Measurements from ENCODE around the gene LRRN1. TPM values are rescaled to one million over a fixed set of nuclear protein-coding genes. Genes with fewer than 3 reads are reported as not detected.

The LRRN1 gene
- polyA plus RNA-seq, 3 donors: 0.08 TPM; not detected in 2

GRCh38 chr3:3771094-3771493 is 28.1 kb upstream of the LRRN1 start:
- DNase-seq: no peak
- Mint-ChIP-seq H3K9me3 (peaks cover 6 to 16% (median 12%) of the 10 kb centered on the region in 7 donors), H3K36me3 (no peaks in the 10 kb centered on the region), H3K4me1 (peaks cover 2% of the 10 kb centered on the region), H3K27me3 (ENCODE audit: low read depth in 3 of 3) (peaks cover 0 to 4% (median 3%) of the 10 kb centered on the region in 3 donors), H3K27ac (no peak overlapping the region), H3K4me3 (no peak overlapping the region)
- Histone ChIP-seq H3K79me2 (ENCODE audit: insufficient read depth, low read length) (no peaks in the 10 kb centered on the region), H3K36me3 (replicated peaks in 1 of 2; ENCODE audit: control insufficient read depth in 1 of 2, insufficient read depth in 2 of 2, low read length in 2 of 2) (no peaks in the 10 kb centered on the region), H4K20me1 (ENCODE audit: insufficient read depth, low read length) (no peaks in the 10 kb centered on the region), H3K27me3 (ENCODE audit: control insufficient read depth in 2 of 2, insufficient read depth in 2 of 2, low read length in 2 of 2) (no peaks in the 10 kb centered on the region), H3K4me1 (ENCODE audit: control insufficient read depth in 1 of 2, insufficient read depth in 2 of 2, low read length in 2 of 2) (no peaks in the 10 kb centered on the region), H3K4me3 (replicated peaks in 1 of 3; ENCODE audit: low read depth in 2 of 3, low read length in 3 of 3) (no peak overlapping the region), H2AFZ (ENCODE audit: insufficient read depth, low read depth, low read length, poor library complexity, severe bottlenecking) (no peak overlapping the region), H3K27ac (ENCODE audit: low read depth in 1 of 2, low read length in 2 of 2) (no peak overlapping the region), H3K9me3 (replicated peaks in 1 of 2; ENCODE audit: control insufficient read depth in 1 of 2, insufficient read depth in 1 of 2, low read length in 2 of 2) (peaks cover 4 to 9% of the 10 kb centered on the region in 2 donors), H3K4me2 (replicated peaks; ENCODE audit: extremely low read depth, low read length, poor library complexity, severe bottlenecking) (no peak overlapping the region), H3K9ac (ENCODE audit: insufficient read depth, low read length, poor library complexity, severe bottlenecking) (no peak overlapping the region)
- intact Hi-C loops (cut with micrococcal nuclease): no loop called here
- WGBS (ENCODE audit: insufficient coverage): no CpG with 5 or more reads among the region's 3 CpGs
- TF ChIP-seq CTCF (IDR thresholded peaks at IDR 0.05): no peak

GRCh38 chr3:3771567-3771966 is 27.7 kb upstream of the LRRN1 start:
- WGBS (ENCODE audit: insufficient coverage): no CpG with 5 or more reads among the region's 1 CpG
- Histone ChIP-seq H3K27me3 (ENCODE audit: control insufficient read depth in 2 of 2, insufficient read depth in 2 of 2, low read length in 2 of 2) (no peaks in the 10 kb centered on the region), H4K20me1 (ENCODE audit: insufficient read depth, low read length) (no peaks in the 10 kb centered on the region), H3K9ac (ENCODE audit: insufficient read depth, low read length, poor library complexity, severe bottlenecking) (no peak overlapping the region), H3K9me3 (replicated peaks in 1 of 2; ENCODE audit: control insufficient read depth in 1 of 2, insufficient read depth in 1 of 2, low read length in 2 of 2) (peaks cover 4 to 14% of the 10 kb centered on the region in 2 donors), H3K4me1 (ENCODE audit: control insufficient read depth in 1 of 2, insufficient read depth in 2 of 2, low read length in 2 of 2) (no peaks in the 10 kb centered on the region), H3K79me2 (ENCODE audit: insufficient read depth, low read length) (no peaks in the 10 kb centered on the region), H3K36me3 (replicated peaks in 1 of 2; ENCODE audit: control insufficient read depth in 1 of 2, insufficient read depth in 2 of 2, low read length in 2 of 2) (no peaks in the 10 kb centered on the region), H3K4me2 (replicated peaks; ENCODE audit: extremely low read depth, low read length, poor library complexity, severe bottlenecking) (no peak overlapping the region), H2AFZ (ENCODE audit: insufficient read depth, low read depth, low read length, poor library complexity, severe bottlenecking) (no peak overlapping the region), H3K27ac (ENCODE audit: low read depth in 1 of 2, low read length in 2 of 2) (no peak overlapping the region), H3K4me3 (replicated peaks in 1 of 3; ENCODE audit: low read depth in 2 of 3, low read length in 3 of 3) (no peak overlapping the region)
- H3K9me3 Mint-ChIP-seq: peaks cover 8 to 19% (median 14%) of the 10 kb centered on the region in 7 donors
- peaks cover 0 to 4% (median 3%) of the 10 kb centered on the region in 3 donors for H3K27me3 Mint-ChIP-seq (ENCODE audit: low read depth in 3 of 3)
- no peak overlapping the region for H3K27ac Mint-ChIP-seq
- H3K36me3 Mint-ChIP-seq: no peaks in the 10 kb centered on the region
- intact Hi-C loops (cut with micrococcal nuclease): no loop called here
- no peak overlapping the region for H3K4me3 Mint-ChIP-seq
- H3K4me1 Mint-ChIP-seq: peaks cover 2% of the 10 kb centered on the region
- no peak for TF ChIP-seq CTCF (IDR thresholded peaks at IDR 0.05)
- no peak for DNase-seq
